Measurements from ENCODE around the gene VKORC1.

- TF ChIP-seq CTCF (IDR thresholded peaks at IDR 0.05; ENCODE audit: poor library complexity): no peak
- no peak for TF ChIP-seq EZH2 (IDR thresholded peaks at IDR 0.05; ENCODE audit: borderline replicate concordance)
Observed at GRCh38 chr16:31092330-31092729, 2.3 kb downstream of the VKORC1 start.
